SH-SY5Y (cell line): ENCODE results near the gene E2F1.

Experiments used
- GATA2 ChIP-seq: IDR thresholded peaks from 2 replicates; pipeline ENCODE4 v1.6.1; 2011; ENCODE audit warnings: mild to moderate bottlenecking, low read depth, low read length
- GATA3 ChIP-seq: IDR thresholded peaks from 2 replicates; pipeline ENCODE4 v1.6.1; 2011; ENCODE audit warnings: low read depth, mild to moderate bottlenecking, low read length, moderate library complexity

- TF ChIP-seq GATA3 (no peak), GATA2 (no peak)
Observed at GRCh38 chr20:33680686-33681085, 5.5 kb downstream of the E2F1 start.
